Measurements from ENCODE around the gene LIMS1.
"Not testable (repeated sequence)": the region's sequence is repeated elsewhere in the genome, so short reads cannot be mapped to it uniquely, and the experiment has no call there.

Gene LIMS1

GRCh38 chr2:108635630-108636354 is 101.5 kb downstream of the LIMS1 start:
- no peak for DNase-seq (ENCODE audit: low spot score)

DNA sequence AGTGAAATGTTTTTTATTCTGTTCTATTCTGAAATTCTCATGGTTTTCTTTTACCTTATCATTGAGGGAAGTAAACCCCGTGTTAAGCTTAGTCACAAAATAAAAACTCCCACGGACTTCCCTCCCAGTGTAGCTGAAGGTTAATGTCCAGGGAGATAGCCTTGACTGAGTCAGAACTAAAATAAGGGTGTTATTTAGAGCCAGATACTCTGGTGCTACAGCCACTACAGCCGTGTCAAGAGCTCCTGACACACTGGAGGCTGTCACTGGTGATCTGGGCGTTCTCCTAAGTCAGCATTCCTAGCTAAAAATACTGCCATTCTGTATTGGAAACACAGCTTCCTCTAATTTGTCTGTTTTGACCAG is 103.0 kb downstream of the LIMS1 start:
- DNase-seq (ENCODE audit: low spot score) = peak; percentile 90

- DNase-seq (ENCODE audit: low spot score) = no peak
Observed at GRCh38 chr2:108640731-108641130, 106.5 kb downstream of the LIMS1 start.

- no peak for DNase-seq (ENCODE audit: low spot score)
Observed at GRCh38 chr2:108641756-108642155, 107.5 kb downstream of the LIMS1 start.

GRCh38 chr2:108643261-108643849 is 109.1 kb downstream of the LIMS1 start:
- no peak for DNase-seq (ENCODE audit: low spot score)

DNA sequence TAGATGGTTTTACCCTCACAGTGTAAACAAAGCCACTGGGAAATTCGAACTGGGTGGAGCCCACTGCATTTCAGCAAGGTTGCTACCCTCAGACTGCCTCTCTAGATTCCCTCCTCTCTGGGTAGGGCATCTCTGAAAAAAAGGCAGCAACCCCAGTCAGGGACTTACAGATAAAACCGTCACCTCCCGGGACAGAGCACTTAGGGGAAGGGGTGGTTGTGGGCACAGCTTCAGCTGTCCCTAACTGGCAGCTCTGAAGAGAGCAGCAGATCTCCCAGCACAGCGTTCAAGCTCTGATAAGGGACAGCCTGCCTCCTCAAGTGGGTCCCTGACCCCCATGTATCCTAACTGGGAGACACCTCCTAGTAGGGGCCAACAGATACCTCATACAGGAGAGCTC is 109.6 kb downstream of the LIMS1 start:
- not testable (repeated sequence) for DNase-seq (ENCODE audit: low spot score)

- not testable (repeated sequence) for DNase-seq (ENCODE audit: low spot score)
Observed at GRCh38 chr2:108644446-108644845, 110.2 kb downstream of the LIMS1 start.

DNA sequence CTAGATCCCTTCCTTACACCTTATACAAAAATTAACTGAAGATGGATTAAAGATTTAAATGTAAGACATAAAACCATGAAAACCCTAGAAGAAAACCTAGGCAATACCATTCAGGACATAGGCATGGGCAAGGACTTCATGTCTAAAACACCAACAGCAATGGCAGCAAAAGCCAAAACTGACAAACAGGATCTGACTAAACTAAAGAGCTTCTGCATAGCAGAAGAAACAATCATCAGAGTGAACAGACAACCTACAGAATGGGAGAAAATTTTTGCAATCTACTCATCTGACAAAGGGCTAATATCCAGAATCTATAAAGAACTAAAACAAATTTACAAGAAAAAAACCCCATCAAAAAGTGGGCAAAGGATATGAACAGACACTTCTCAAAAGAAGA is 114.5 kb downstream of the LIMS1 start:
- DNase-seq (ENCODE audit: low spot score) = not testable (repeated sequence)

DNA sequence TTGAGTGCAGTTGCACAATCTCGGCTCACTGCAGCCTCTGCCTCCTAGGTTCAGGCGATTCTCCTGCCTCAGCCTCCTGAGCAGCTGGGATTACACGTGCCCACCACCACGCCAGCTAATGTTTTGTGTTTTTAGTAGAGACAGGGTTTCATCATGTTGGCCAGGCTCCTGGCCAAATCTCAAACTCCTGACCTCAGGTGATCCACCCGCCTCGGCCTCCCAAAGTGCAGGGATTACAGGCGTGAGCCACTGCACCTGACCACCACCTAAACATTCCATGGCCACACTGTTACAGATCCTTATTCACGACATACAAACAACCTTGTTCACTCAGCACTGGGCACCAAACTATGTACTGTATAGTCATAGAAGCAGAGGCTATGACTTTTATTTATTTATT is 116.2 kb downstream of the LIMS1 start:
- not testable (repeated sequence) for DNase-seq (ENCODE audit: low spot score)

DNA sequence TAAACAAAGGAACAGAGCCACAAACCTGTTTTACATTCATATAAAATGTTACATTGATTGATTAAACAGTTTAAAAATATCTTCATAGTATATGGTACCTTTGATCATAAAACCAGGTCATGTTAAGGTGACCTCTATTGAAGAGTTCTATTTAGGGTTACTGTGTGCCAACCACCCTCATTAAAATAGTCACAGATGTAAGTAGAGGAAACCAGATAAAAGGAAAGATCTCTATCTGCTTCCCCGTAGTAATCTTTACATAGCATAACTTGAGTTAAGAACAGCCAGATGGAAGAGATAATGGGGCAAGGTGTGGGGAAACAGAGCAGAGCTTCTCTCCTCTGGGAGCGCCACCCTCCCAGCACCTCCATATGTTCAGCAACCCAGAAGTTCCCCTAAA is 117.2 kb downstream of the LIMS1 start:
- DNase-seq (ENCODE audit: low spot score) = not testable (repeated sequence)

DNA sequence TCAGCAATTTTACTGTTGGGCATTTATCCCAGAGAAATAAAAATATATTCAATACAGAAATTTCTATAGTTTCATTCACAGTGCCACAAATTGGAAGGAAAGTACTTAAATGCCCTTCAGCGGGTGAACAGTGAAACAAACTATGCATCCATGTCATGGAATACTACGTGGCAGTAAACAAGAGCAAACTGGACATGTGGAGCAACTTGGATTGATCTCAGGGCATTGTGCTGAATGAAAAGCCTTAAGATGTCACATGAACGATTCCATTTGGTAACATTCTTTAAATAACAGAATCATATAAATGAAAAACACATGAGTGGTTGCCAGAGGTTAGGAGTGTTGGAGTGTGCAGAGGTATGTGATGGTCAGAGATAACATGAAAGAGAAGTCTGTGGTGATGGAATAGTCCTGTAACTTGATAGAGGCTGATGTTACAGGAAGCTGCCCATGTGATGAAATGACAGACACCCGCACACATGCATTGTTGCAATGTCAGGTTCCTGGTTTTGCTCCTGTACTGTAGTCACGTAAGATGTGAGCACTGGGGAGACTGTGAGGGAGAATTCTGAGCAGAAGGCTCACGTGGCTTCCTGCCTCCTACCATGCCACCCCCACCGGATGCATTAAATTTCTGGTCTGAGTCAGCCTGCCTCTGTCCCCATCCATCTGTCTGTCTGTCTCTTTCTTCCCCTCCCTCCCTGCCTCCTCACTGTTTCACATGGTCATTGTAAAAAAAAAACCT is 118.1 kb downstream of the LIMS1 start:
- DNase-seq (ENCODE audit: low spot score) = not testable (repeated sequence)

DNA sequence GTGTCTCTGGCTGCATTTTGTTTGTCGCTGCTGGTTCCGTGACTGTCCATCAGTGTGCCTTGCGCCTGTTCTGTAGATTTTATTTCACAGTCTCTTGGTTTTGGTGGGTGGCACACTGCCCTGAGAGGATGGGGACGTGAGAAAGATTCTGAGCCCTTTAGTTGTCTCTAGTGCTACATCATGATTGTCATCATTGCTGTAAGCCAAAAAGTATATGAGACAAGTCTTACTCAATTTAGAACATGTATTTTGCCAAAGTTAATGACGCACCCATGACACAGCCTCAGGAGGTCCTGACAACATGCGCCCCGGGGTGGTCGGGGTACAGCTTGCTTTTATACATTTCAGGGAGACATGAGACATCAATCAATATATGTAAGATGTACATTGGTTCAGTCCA is 119.2 kb downstream of the LIMS1 start:
- not testable (repeated sequence) for DNase-seq (ENCODE audit: low spot score)

- DNase-seq (ENCODE audit: low spot score) = not testable (repeated sequence)
Observed at GRCh38 chr2:108653849-108654248, 119.6 kb downstream of the LIMS1 start.

- DNase-seq (ENCODE audit: low spot score) = not testable (repeated sequence)
Observed at GRCh38 chr2:108654521-108655125, 120.4 kb downstream of the LIMS1 start.

DNA sequence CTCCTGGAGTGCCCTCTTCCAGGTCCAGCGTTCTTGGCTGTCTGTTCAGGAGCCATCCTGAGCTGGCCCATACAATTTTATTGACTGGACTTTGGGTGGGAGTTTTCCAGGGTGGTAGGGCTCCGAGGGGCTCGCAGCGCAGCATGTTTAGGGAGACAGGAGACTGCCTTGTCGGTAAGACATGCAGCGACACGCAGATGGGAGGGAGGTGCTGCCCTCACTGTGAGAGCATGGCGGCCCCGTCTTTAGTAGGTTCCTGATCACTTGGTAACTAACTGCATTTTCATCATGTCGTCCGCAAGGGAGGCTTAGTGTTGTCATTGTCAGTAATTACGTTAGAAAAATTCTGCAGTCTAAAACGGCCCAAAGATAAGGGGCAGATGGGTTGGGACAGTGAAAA is 121.0 kb downstream of the LIMS1 start:
- DNase-seq (ENCODE audit: low spot score) = not testable (repeated sequence)

- not testable (repeated sequence) for DNase-seq (ENCODE audit: low spot score)
Observed at GRCh38 chr2:108656282-108656681, 122.0 kb downstream of the LIMS1 start.

- DNase-seq (ENCODE audit: low spot score) = not testable (repeated sequence)
Observed at GRCh38 chr2:108657517-108657916, 123.2 kb downstream of the LIMS1 start.

GRCh38 chr2:108658553-108658952 is 124.3 kb downstream of the LIMS1 start:
- not testable (repeated sequence) for DNase-seq (ENCODE audit: low spot score)

- not testable (repeated sequence) for DNase-seq (ENCODE audit: low spot score)
Observed at GRCh38 chr2:108661493-108661892, 127.2 kb downstream of the LIMS1 start.

DNA sequence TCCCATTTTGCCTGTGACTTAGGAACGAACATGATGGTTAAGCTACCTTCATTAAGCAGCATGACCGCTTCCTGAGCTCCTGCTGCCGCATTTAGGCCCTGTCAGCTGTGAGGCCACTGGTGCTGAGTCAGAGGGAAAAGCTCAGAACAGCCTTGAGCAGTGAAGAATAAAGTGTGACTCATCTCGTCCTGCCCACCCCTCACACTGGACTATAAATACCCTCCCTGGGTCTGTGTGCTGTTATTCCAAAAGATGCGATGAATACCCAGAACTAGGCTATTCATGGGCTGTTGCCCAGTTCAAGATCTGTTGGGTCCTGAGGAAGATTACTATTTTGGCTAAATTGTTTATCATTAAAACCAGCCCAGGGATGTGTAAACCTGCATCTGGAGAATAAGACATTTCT is 127.9 kb downstream of the LIMS1 start:
- not testable (repeated sequence) for DNase-seq (ENCODE audit: low spot score)

GRCh38 chr2:108663346-108663745 is 129.1 kb downstream of the LIMS1 start:
- not testable (repeated sequence) for DNase-seq (ENCODE audit: low spot score)

DNA sequence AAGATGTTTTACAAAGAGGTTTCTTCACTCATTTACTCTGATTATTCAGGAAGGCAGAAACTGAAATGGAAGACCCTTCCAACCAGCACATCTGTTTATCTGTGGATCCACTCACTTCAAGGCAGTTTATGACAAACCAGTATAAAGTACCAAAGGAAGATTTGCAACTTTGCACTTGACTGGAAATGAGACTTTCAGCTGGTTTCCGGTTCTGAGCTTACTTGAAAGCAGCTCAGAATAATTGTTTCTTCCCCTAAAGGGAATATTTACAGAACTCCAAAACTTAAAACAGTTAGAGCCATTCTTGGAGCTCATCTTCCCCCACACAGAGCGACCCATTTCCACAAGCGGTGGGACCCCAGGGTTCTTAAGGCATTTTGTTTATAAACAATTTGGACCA is 129.8 kb downstream of the LIMS1 start:
- DNase-seq (ENCODE audit: low spot score) = not testable (repeated sequence)

DNA sequence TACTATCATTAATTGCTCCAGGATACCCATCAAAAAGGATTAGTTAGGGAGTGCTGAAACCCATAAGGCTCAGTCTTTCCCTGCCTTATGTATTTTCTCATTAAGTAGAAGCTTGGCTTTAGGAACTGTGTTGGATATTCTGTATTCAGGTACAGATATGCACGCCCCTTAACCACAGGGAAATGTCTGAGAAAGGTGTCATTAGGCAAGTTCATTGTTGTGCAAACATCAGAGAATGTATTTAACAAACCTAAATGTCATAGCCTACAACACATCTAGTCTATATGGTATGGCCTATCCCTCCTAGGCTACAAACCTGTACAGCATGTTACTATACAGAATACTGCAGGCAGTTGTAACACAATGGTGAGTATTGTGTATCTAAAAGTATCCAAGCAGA is 130.7 kb downstream of the LIMS1 start:
- DNase-seq (ENCODE audit: low spot score) = not testable (repeated sequence)

Measured in COLO829 (cell line).